Measurements from ENCODE around the gene CEP128.

The CEP128 gene

GRCh38 chr14:80679273-80679672 lies 262.3 kb downstream of the CEP128 start:
- no peak for DNase-seq (ENCODE audit: low read depth, low spot score)

- DNase-seq (ENCODE audit: low read depth, low spot score) = no peak
These were observed 263.1 kb downstream of the CEP128 start for GRCh38 chr14:80678436-80678835.

- DNase-seq (ENCODE audit: low read depth, low spot score) = no peak
These were observed 272.1 kb downstream of the CEP128 start for GRCh38 chr14:80669426-80669825.

GRCh38 chr14:80664576-80664975 lies 277.0 kb downstream of the CEP128 start:
- DNase-seq (ENCODE audit: low read depth, low spot score) = no peak

GRCh38 chr14:80663541-80663940 lies 278.0 kb downstream of the CEP128 start:
- no peak for DNase-seq (ENCODE audit: low read depth, low spot score)

GRCh38 chr14:80659783-80660182 lies 281.8 kb downstream of the CEP128 start:
- no peak for DNase-seq (ENCODE audit: low read depth, low spot score)

GRCh38 chr14:80658733-80659132 lies 282.8 kb downstream of the CEP128 start:
- DNase-seq (ENCODE audit: low read depth, low spot score) = no peak

GRCh38 chr14:80658155-80658554 lies 283.4 kb downstream of the CEP128 start:
- DNase-seq (ENCODE audit: low read depth, low spot score) = no peak

GRCh38 chr14:80653956-80654355 lies 287.6 kb downstream of the CEP128 start:
- DNase-seq (ENCODE audit: low read depth, low spot score) = no peak

GRCh38 chr14:80645667-80646413 lies 295.7 kb downstream of the CEP128 start:
- DNase-seq (ENCODE audit: low read depth, low spot score) = no peak

GRCh38 chr14:80644826-80645225 lies 296.7 kb downstream of the CEP128 start:
- no peak for DNase-seq (ENCODE audit: low read depth, low spot score)

GRCh38 chr14:80638620-80639515 lies 302.7 kb downstream of the CEP128 start:
- DNase-seq (ENCODE audit: low read depth, low spot score) = no peak

- DNase-seq (ENCODE audit: low read depth, low spot score) = no peak
These were observed 303.6 kb downstream of the CEP128 start for GRCh38 chr14:80637756-80638619.

GRCh38 chr14:80636071-80636470 lies 305.5 kb downstream of the CEP128 start:
- DNase-seq (ENCODE audit: low read depth, low spot score) = no peak

- DNase-seq (ENCODE audit: low read depth, low spot score) = no peak
These were observed 307.3 kb downstream of the CEP128 start for GRCh38 chr14:80634106-80634758.

- DNase-seq (ENCODE audit: low read depth, low spot score) = no peak
These were observed 311.9 kb downstream of the CEP128 start for GRCh38 chr14:80629606-80630005.

- no peak for DNase-seq (ENCODE audit: low read depth, low spot score)
These were observed 313.0 kb downstream of the CEP128 start for GRCh38 chr14:80628547-80628946.

- DNase-seq (ENCODE audit: low read depth, low spot score) = no peak
These were observed 313.8 kb downstream of the CEP128 start for GRCh38 chr14:80627745-80628144.

GRCh38 chr14:80624581-80624980 lies 317.0 kb downstream of the CEP128 start:
- no peak for DNase-seq (ENCODE audit: low read depth, low spot score)

GRCh38 chr14:80621701-80622100 lies 319.8 kb downstream of the CEP128 start:
- no peak for DNase-seq (ENCODE audit: low read depth, low spot score)

GRCh38 chr14:80620434-80620833 lies 321.1 kb downstream of the CEP128 start:
- no peak for DNase-seq (ENCODE audit: low read depth, low spot score)

All from activated CD4-positive, CD25-positive, alpha-beta regulatory T cell treated with anti-CD3 and anti-CD28 coated beads, Interleukin-2, amount 50 U/mL, for 16 hours (primary cell).